Measurements from ENCODE around the gene PTPRN2.
"Not testable (repeated sequence)": the region's sequence is repeated elsewhere in the genome, so short reads cannot be mapped to it uniquely, and the experiment has no call there.

PTPRN2 gene

DNA sequence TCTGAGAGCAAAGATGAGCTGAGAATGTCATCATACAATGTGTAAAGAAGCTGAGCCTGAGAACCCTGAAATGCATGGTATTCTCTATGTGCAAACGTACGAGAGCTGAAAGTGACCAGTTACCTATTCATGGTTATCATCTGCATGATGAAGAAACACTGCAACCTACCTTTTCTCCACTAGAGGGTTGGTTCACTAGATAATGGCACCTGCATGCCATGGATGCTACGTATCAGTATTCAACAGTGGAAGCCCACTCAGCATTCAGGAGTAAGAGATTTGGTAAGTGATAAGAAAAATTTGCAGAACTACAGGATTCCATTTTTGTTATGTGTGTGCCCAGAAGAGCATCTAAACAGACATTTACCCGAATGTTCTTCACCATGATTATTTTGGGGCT, 145.4 kb downstream of the PTPRN2 start:
- peaks cover 15% of the 10 kb centered on the region; the same call in 1 of the 2 replicates for H3K9me3 ChIP-seq (ENCODE audit: control insufficient read depth, insufficient read depth, low read depth, low read length)
- H3K36me3 ChIP-seq (ENCODE audit: control insufficient read depth, insufficient read depth, low read length): no peaks in the 10 kb centered on the region
- no peak overlapping the region for H3K9ac ChIP-seq (ENCODE audit: low read length)
- H3K27ac ChIP-seq (ENCODE audit: low read depth, low read length): no peak overlapping the region
- no peaks in the 10 kb centered on the region for H3K27me3 ChIP-seq (ENCODE audit: control insufficient read depth, insufficient read depth, low read length)
- H3K4me3 ChIP-seq (ENCODE audit: low read depth, low read length): no peak overlapping the region
- H3K4me1 ChIP-seq (ENCODE audit: control insufficient read depth, insufficient read depth, low read length): peaks cover 7% of the 10 kb centered on the region; the same call in 1 of the 2 replicates

DNA sequence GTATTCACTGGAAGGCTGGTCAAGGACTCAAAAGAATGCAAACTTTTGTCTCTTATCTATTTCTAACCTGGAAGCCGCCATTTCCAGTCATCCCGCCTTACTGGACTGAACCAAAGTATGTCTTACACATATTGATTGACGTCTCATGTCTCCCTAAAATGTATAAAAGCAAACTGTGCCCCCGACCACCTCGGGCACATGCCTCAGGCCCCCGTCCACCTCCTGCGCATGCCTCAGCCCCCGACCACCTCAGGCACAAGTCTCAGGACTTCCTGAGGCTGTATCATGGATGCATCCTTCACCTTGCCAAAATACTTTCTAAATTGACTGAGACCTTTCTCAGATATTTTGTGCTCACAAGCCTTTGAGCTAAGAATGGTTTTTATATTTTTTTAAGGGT, 148.6 kb downstream of the PTPRN2 start:
- no peaks in the 10 kb centered on the region for H3K27me3 ChIP-seq (ENCODE audit: control insufficient read depth, insufficient read depth, low read length)
- no peaks in the 10 kb centered on the region for H3K36me3 ChIP-seq (ENCODE audit: control insufficient read depth, insufficient read depth, low read length)
- H3K9ac ChIP-seq (ENCODE audit: low read length): no peak overlapping the region
- H3K9me3 ChIP-seq (ENCODE audit: control insufficient read depth, insufficient read depth, low read depth, low read length): peaks cover 19% of the 10 kb centered on the region; the same call in 1 of the 2 replicates
- H3K4me1 ChIP-seq (ENCODE audit: control insufficient read depth, insufficient read depth, low read length): peaks cover 7% of the 10 kb centered on the region; the same call in 1 of the 2 replicates
- H3K4me3 ChIP-seq (ENCODE audit: low read depth, low read length): no peak overlapping the region
- no peak overlapping the region for H3K27ac ChIP-seq (ENCODE audit: low read depth, low read length)

DNA sequence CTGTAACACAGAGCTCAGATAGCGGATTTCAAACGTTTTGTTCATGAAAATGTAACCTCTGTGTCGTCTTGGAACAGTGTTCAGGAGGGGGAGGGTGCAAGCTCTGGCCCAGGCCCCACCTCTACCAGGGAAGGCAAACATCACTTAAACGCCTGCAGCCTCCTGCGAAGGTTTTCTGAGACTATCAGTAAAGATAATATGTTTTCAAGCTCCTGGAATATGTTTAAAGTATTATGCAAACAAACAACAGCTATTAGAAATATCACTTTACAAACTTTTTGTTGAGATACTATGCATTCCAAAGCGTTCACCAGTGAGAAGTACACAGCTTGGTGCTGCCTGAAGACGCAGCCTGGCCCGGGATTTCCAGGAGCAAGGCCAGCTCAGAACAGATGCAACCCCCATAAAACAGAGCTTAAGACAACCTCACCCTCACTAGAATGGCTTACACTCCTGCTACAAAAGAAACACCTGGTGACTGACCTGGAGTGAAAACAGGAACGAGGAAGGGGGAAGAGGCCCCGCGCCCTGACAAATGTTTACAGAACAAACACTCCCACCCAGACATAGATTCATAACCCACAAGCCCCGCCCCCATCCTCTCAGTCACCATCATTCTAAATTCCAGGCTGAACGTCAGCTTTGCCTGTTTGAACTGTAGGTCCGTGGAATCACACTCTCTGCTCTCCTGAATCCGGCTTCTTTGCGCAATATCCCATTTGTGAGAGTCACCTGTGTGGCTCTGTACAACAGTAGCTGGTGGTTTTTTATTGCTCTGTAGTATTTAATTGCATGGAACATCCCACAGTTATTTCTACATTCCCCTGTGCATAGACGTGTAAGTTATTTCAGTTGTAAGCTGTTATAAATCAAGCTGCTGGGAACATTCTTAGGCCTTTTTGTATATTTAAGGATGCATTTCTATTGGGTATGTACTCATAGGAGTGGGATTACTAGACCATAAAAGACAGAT, 155.0 kb downstream of the PTPRN2 start:
- H3K27me3 ChIP-seq (ENCODE audit: control insufficient read depth, insufficient read depth, low read length): no peaks in the 10 kb centered on the region
- H3K27ac ChIP-seq (ENCODE audit: low read depth, low read length): no peak overlapping the region
- no peak overlapping the region for H3K4me3 ChIP-seq (ENCODE audit: low read depth, low read length)
- H3K9me3 ChIP-seq (ENCODE audit: control insufficient read depth, insufficient read depth, low read depth, low read length): peaks cover 13% of the 10 kb centered on the region; the same call in 1 of the 2 replicates
- no peaks in the 10 kb centered on the region for H3K36me3 ChIP-seq (ENCODE audit: control insufficient read depth, insufficient read depth, low read length)
- no peak overlapping the region for H3K9ac ChIP-seq (ENCODE audit: low read length)
- no peaks in the 10 kb centered on the region for H3K4me1 ChIP-seq (ENCODE audit: control insufficient read depth, insufficient read depth, low read length)

DNA sequence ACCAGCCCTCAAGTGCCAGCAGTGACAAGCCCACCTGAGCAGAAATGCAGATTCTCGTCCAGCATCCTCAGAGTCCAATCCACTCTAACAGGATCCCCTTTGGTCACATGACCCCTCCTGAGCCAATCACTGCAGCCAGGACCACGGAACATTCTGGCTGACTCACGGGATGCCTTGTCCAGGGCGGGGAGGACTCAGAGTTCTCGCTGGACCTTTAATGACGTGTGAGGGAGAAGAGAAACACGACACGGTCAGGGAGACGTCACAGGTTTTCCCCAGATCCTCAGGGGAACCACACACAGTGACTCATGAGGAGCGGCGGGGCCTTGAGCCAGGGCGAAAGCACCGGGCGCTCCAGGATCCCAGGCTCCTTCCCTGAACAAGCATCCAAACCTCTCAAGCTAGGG, 155.7 kb downstream of the PTPRN2 start:
- no peak overlapping the region for H3K9ac ChIP-seq (ENCODE audit: low read length)
- no peaks in the 10 kb centered on the region for H3K4me1 ChIP-seq (ENCODE audit: control insufficient read depth, insufficient read depth, low read length)
- H3K36me3 ChIP-seq (ENCODE audit: control insufficient read depth, insufficient read depth, low read length): no peaks in the 10 kb centered on the region
- H3K4me3 ChIP-seq (ENCODE audit: low read depth, low read length): no peak overlapping the region
- H3K9me3 ChIP-seq (ENCODE audit: control insufficient read depth, insufficient read depth, low read depth, low read length): peaks cover 13% of the 10 kb centered on the region; the same call in 1 of the 2 replicates
- no peak overlapping the region for H3K27ac ChIP-seq (ENCODE audit: low read depth, low read length)
- H3K27me3 ChIP-seq (ENCODE audit: control insufficient read depth, insufficient read depth, low read length): no peaks in the 10 kb centered on the region

DNA sequence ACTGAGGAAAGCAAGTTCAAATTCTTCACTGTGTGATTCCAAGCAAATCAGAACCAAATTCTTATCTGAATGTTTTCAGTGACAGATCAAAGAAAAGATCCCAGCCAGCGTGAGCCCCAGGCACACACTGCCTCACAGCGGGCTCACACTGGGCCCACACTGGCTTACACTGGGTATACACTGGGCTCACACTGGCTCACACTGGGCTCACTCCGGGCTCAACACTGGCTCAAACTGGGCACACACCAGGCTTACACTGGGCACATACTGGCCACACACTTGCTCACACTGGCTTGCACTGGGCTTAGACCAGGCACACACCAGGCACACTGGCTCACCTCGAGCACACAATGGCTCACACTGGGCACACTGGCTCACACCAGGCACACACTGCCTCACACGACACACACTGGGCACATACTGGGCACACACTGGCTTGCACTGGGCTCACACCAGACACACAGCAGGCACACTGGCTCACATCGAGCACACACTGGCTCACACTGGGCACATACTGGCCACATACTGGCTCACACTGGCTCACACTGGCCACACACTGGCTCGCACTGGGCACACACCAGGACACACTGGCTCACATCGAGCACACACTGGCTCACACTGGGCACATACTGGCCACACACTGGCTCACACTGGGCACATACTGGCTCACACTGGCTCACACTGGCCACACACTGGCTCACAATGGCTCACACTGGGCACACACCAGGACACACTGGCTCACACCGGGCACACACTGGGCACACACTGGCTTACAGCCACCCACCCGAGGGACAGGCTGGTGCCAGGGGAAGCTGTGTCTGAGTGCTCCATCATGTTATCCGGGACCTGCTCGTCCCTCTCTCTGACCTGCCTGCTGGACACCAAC, 156.3 kb downstream of the PTPRN2 start:
- Histone ChIP-seq H3K4me3 (ENCODE audit: low read depth, low read length) (no peak overlapping the region), H3K27me3 (ENCODE audit: control insufficient read depth, insufficient read depth, low read length) (no peaks in the 10 kb centered on the region), H3K27ac (ENCODE audit: low read depth, low read length) (no peak overlapping the region), H3K9me3 (ENCODE audit: control insufficient read depth, insufficient read depth, low read depth, low read length) (peaks cover 13% of the 10 kb centered on the region; the same call in 1 of the 2 replicates), H3K36me3 (ENCODE audit: control insufficient read depth, insufficient read depth, low read length) (no peaks in the 10 kb centered on the region), H3K9ac (ENCODE audit: low read length) (no peak overlapping the region), H3K4me1 (ENCODE audit: control insufficient read depth, insufficient read depth, low read length) (no peaks in the 10 kb centered on the region)

DNA sequence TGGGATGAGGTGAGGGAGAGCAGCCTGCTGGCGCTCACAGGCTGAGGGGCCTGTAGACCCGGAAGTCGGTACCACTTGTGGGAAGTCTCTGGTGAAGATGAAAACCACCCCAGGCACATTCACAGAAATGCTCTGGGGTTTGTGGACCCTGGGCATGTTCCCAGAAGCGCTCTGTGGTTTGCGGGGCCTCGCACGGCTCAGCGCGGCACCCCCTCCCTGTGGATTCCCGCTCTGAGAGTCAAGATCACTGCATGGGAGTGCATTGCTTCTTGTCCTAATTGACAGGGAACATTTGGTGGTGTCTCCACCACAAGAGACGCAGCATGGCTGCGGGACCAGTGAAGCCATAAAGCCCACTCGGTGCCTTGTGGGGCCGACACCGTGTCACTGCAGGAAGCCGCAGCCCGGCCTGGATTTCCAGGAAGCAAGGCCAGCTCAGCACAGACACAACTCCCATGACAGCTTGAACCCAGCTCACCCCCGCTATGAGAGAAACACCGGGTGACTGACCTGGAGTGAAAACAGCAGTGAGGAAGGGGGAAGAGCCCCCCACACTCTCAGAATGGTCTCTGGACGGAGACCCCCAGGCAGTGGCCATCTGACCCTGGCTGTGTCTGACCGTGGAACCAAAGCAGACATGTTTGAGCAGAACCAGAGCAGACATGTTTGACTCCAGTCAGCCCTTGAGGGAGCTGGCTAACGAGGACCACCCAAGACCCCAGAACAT, 157.2 kb downstream of the PTPRN2 start:
- no peaks in the 10 kb centered on the region for H3K36me3 ChIP-seq (ENCODE audit: control insufficient read depth, insufficient read depth, low read length)
- no peak overlapping the region for H3K9ac ChIP-seq (ENCODE audit: low read length)
- no peaks in the 10 kb centered on the region for H3K27me3 ChIP-seq (ENCODE audit: control insufficient read depth, insufficient read depth, low read length)
- no peak overlapping the region for H3K4me3 ChIP-seq (ENCODE audit: low read depth, low read length)
- no peak overlapping the region for H3K27ac ChIP-seq (ENCODE audit: low read depth, low read length)
- peaks cover 9% of the 10 kb centered on the region; the same call in 1 of the 2 replicates for H3K9me3 ChIP-seq (ENCODE audit: control insufficient read depth, insufficient read depth, low read depth, low read length)
- no peaks in the 10 kb centered on the region for H3K4me1 ChIP-seq (ENCODE audit: control insufficient read depth, insufficient read depth, low read length)

DNA sequence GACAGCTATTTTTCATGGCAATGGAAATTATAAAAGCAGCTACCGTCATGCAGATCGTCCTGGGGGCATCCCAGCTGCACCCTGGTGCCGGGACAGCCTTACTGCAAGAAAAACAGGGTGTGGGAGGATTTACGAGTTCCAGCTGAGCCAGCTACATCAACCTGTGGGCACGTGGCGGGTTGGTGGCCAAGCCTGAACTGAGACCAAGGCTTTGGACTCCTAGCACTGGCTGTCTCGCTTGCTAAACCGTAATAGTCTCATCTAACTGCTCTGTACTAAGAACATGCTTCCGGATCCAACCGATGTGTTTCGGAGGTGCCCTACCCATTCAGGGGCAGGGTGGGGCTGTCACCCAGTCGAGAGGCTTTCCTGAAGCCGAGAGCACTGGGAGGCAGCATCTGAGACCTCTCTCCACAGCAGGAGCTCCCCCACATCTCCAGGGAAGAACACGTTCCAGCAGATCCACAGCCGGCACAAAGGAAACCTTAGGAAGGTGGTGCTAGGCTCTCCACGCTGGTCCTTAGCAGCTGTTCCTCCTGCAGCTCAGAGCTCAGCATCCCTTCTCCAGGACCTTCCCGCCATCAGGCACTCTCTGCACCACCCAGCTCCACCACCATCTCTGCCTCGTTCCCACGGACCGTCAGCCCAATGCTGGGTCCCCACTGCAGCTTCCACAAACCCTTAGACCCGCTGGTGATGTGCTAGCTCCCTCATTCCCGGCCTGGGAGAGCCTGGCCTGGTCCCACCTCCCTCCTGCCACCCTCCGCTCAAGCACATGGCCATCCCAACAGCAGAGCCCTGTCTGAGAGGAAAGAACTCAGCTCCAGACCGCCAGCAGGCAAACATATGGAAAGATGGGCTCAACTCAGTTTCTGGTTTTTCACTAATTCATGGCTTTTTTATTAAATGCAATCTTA, 158.5 kb downstream of the PTPRN2 start:
- H3K4me1 ChIP-seq (ENCODE audit: control insufficient read depth, insufficient read depth, low read length): no peaks in the 10 kb centered on the region
- no peak overlapping the region for H3K4me3 ChIP-seq (ENCODE audit: low read depth, low read length)
- no peaks in the 10 kb centered on the region for H3K27me3 ChIP-seq (ENCODE audit: control insufficient read depth, insufficient read depth, low read length)
- H3K9ac ChIP-seq (ENCODE audit: low read length): no peak overlapping the region
- H3K9me3 ChIP-seq (ENCODE audit: control insufficient read depth, insufficient read depth, low read depth, low read length): peaks cover 9% of the 10 kb centered on the region; the same call in 1 of the 2 replicates
- H3K36me3 ChIP-seq (ENCODE audit: control insufficient read depth, insufficient read depth, low read length): no peaks in the 10 kb centered on the region
- no peak overlapping the region for H3K27ac ChIP-seq (ENCODE audit: low read depth, low read length)

DNA sequence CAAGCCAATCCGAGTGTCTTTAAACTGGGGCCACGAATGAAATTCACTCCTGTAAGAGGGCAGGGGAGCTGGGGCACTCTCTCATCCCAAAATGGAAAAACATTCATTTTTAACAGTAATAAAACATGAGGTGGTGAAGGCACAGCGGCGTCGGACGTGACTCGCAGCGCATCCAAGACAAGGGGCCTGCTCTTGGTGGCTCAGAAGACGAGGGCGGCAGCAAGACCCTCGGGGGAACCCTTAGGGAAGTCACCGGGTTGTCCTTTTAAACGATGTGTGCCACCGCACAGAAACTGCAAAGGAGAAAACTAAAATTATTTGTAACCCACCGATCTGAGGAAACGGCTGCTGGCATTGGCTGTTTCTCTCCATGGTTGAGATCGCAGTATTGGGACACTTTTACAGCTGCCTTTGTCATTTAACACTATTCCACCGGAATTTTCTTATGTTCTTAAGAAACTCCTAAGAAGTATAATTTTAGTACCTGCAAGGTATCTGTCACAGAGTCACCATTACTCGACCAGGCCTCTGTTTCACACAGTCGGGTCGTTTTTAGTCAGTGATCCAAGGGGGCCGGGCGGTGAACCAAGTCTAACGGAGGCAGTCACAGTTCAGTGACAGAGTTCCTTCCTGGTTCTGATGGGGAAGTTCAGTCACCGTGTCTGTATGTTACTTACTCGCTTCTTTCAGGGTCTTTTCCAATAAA, 159.3 kb downstream of the PTPRN2 start:
- H3K27me3 ChIP-seq (ENCODE audit: control insufficient read depth, insufficient read depth, low read length): no peaks in the 10 kb centered on the region
- H3K4me3 ChIP-seq (ENCODE audit: low read depth, low read length): no peak overlapping the region
- no peak overlapping the region for H3K27ac ChIP-seq (ENCODE audit: low read depth, low read length)

DNA sequence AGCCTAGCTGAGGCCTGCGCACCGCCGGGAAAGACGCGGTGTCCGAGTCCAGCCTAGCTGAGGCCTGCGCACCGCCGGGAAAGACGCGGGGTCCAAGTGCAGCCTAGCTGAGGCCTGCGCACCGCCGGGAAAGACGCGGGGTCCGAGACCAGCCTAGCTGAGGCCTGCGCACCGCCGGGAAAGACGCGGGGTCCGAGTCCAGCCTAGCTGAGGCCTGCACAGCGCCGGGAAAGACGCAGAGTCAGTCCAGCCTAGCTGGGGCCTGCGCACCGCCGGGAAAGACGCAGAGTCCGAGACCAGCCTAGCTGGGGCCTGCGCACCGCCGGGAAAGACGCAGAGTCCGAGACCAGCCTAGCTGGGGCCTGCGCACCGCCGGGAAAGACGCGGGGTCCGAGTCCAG, 161.9 kb downstream of the PTPRN2 start:
- not testable (repeated sequence) for H3K36me3 ChIP-seq (ENCODE audit: control insufficient read depth, insufficient read depth, low read length); H3K27ac ChIP-seq (ENCODE audit: low read depth, low read length); H3K4me1 ChIP-seq (ENCODE audit: control insufficient read depth, insufficient read depth, low read length); H3K9me3 ChIP-seq (ENCODE audit: control insufficient read depth, insufficient read depth, low read depth, low read length); H3K27me3 ChIP-seq (ENCODE audit: control insufficient read depth, insufficient read depth, low read length); H3K9ac ChIP-seq (ENCODE audit: low read length); H3K4me3 ChIP-seq (ENCODE audit: low read depth, low read length)

More for the DNA sequence above, 159.3 kb downstream of the PTPRN2 start:
- Histone ChIP-seq H3K36me3 (ENCODE audit: control insufficient read depth, insufficient read depth, low read length) (no peaks in the 10 kb centered on the region), H3K4me1 (ENCODE audit: control insufficient read depth, insufficient read depth, low read length) (no peaks in the 10 kb centered on the region), H3K9ac (ENCODE audit: low read length) (no peak overlapping the region), H3K9me3 (ENCODE audit: control insufficient read depth, insufficient read depth, low read depth, low read length) (peaks cover 9% of the 10 kb centered on the region; the same call in 1 of the 2 replicates)
